HEK293T (cell line): ENCODE data around the gene HTR3B.

Source experiments
- CTCF ChIA-PET: fragments of 350-600 bp; formaldehyde crosslinking; extraction: SDS; loops from one replicate; lab custom pipeline; 2021; ENCODE audit warnings: antibody characterized with exemption, inconsistent platforms; lab: Yijun Ruan, JAX
- POLR2A ChIA-PET: fragments of 350-600 bp; formaldehyde crosslinking; extraction: SDS; loops from one replicate; lab custom pipeline; 2020; ENCODE audit warnings: antibody characterized with exemption, inconsistent platforms; lab: Yijun Ruan, JAX
- DNase-seq: peaks from one replicate; pipeline ENCODE4 v3.0.0; 2012; ENCODE audit warnings: mixed read lengths; ENCODE audit errors: extremely low spot score
- ARNT ChIP-seq: fragments of 450-650 bp; IDR thresholded peaks from 2 replicates; pipeline ENCODE4 v1.6.1; 2017; ENCODE audit warnings: mild to moderate bottlenecking
- BHLHE40 ChIP-seq: fragments of 450-650 bp; IDR thresholded peaks from 2 replicates; pipeline ENCODE4 v1.6.1; 2016; ENCODE audit warnings: mild to moderate bottlenecking, moderate library complexity, borderline replicate concordance
- CTBP1 ChIP-seq: fragments of 450-650 bp; IDR thresholded peaks from 2 replicates; pipeline ENCODE4 v1.6.1; 2016; ENCODE audit warnings: borderline replicate concordance
- ELF4 ChIP-seq: fragments of 450-650 bp; IDR thresholded peaks from 2 replicates; pipeline ENCODE4 v1.6.1; 2017; ENCODE audit warnings: antibody characterized with exemption
- FOXA1 ChIP-seq: fragments of 450-650 bp; IDR thresholded peaks from 2 replicates; pipeline ENCODE4 v1.6.1; 2016; ENCODE audit warnings: mild to moderate bottlenecking
- FOXK2 ChIP-seq: fragments of 450-650 bp; IDR thresholded peaks from 2 replicates; pipeline ENCODE4 v1.6.1; 2016; ENCODE audit warnings: mild to moderate bottlenecking
- FOXM1 ChIP-seq: fragments of 450-650 bp; IDR thresholded peaks from 2 replicates; pipeline ENCODE4 v1.6.1; 2017; ENCODE audit warnings: mild to moderate bottlenecking, borderline replicate concordance
- HDGF ChIP-seq: fragments of 450-650 bp; IDR thresholded peaks from 2 replicates; pipeline ENCODE4 v1.6.1; 2017; ENCODE audit warnings: antibody characterized with exemption, borderline replicate concordance
- L3MBTL2 ChIP-seq: fragments of 450-650 bp; conservative IDR thresholded peaks from 2 replicates; pipeline ENCODE4 v1.6.1; 2016; ENCODE audit warnings: mild to moderate bottlenecking
- LEF1 ChIP-seq: fragments of 450-650 bp; IDR thresholded peaks from 2 replicates; pipeline ENCODE4 v1.6.1; 2017; ENCODE audit warnings: mild to moderate bottlenecking, borderline replicate concordance
- NFRKB ChIP-seq: fragments of 450-650 bp; IDR thresholded peaks from 2 replicates; pipeline ENCODE4 v1.6.1; 2016; ENCODE audit warnings: mild to moderate bottlenecking, moderate library complexity
- PKNOX1 ChIP-seq: fragments of 450-650 bp; IDR thresholded peaks from 2 replicates; pipeline ENCODE4 v1.6.1; 2016
- SP1 ChIP-seq: fragments of 450-650 bp; IDR thresholded peaks from 2 replicates; pipeline ENCODE4 v1.6.1; 2017
- SUZ12 ChIP-seq: fragments of 450-650 bp; IDR thresholded peaks from 2 replicates; pipeline ENCODE4 v1.6.1; 2016; ENCODE audit warnings: mild to moderate bottlenecking
- TARDBP ChIP-seq: fragments of 450-650 bp; IDR thresholded peaks from 2 replicates; pipeline ENCODE4 v1.6.1; 2016
- ZNF384 ChIP-seq: fragments of 450-650 bp; IDR thresholded peaks from 2 replicates; pipeline ENCODE4 v1.6.1; 2016

Gene HTR3B

GRCh38 chr11:113904379-113905101 lies at the start of gene HTR3B:
TSS of gene HTR3B (plus strand) at chr11:113904796. CDS start at chr11:113904934, 138 bp downstream.
- POLR2A ChIA-PET = interaction anchor here (1.2 kb wide), 1 partner anchor 21 kb away, joined by 4 read pairs; no protein-coding TSS in a partner anchor
- CTCF ChIA-PET = interaction anchor here (0.6 to 5.8 kb wide), 4 partner anchors 9 to 77 kb away, joined by 3 to 73 read pairs (median 4); no protein-coding TSS in a partner anchor
- DNase-seq = no peak
- TF ChIP-seq BHLHE40 = no peak
- no peak for TF ChIP-seq TARDBP
- TF ChIP-seq FOXK2 = no peak
- TF ChIP-seq L3MBTL2 = no peak
- TF ChIP-seq FOXA1 = no peak

- CTCF ChIA-PET = no interaction called here
- DNase-seq = no peak
- no peak for TF ChIP-seq HDGF
- TF ChIP-seq FOXK2 = no peak
- TF ChIP-seq CTBP1 = no peak
- no peak for TF ChIP-seq L3MBTL2
- no peak for TF ChIP-seq LEF1
- TF ChIP-seq BHLHE40 = no peak
- no peak for TF ChIP-seq TARDBP
- TF ChIP-seq NFRKB = no peak
- TF ChIP-seq FOXA1 = no peak
- TF ChIP-seq PKNOX1 = no peak
- no peak for TF ChIP-seq SUZ12
- no peak for TF ChIP-seq FOXM1
- no peak for TF ChIP-seq ZNF384
- TF ChIP-seq ELF4 = no peak
- no peak for TF ChIP-seq ARNT
- no peak for TF ChIP-seq SP1
- POLR2A ChIA-PET = no interaction called here
These were observed 48.8 kb upstream of the HTR3B start for GRCh38 chr11:113855803-113856202.

GRCh38 chr11:113856966-113857759 lies 47.4 kb upstream of the HTR3B start:
- TF ChIP-seq BHLHE40 (no peak), PKNOX1 (no peak), FOXM1 (no peak), SUZ12 (no peak)
- POLR2A ChIA-PET = no interaction called here
- DNase-seq = no peak
- CTCF ChIA-PET = no interaction called here

GRCh38 chr11:113859665-113860064 lies 44.9 kb upstream of the HTR3B start:
- DNase-seq = no peak
- TF ChIP-seq ARNT = no peak
- TF ChIP-seq ZNF384 = no peak
- no peak for TF ChIP-seq HDGF
- TF ChIP-seq L3MBTL2 = no peak
- TF ChIP-seq PKNOX1 = no peak
- no peak for TF ChIP-seq NFRKB
- TF ChIP-seq SP1 = no peak
- TF ChIP-seq LEF1 = no peak
- ChIA-PET CTCF (interaction anchor here (1.0 kb wide), 1 partner anchor 36 kb away, joined by 3 read pairs; no protein-coding TSS in a partner anchor), POLR2A (interaction anchor here (1.1 kb wide), 1 partner anchor 16 kb away, joined by 4 read pairs; the partner anchor contains the start of gene USP28)

- DNase-seq = no peak
- POLR2A ChIA-PET = interaction anchor here (1.0 to 1.3 kb wide), 2 partner anchors 11 to 13 kb away, joined by 4 read pairs; partner anchors contain the start of gene USP28
- TF ChIP-seq FOXK2 = no peak
- TF ChIP-seq TARDBP = no peak
- TF ChIP-seq ELF4 = no peak
- no peak for TF ChIP-seq ZNF384
- TF ChIP-seq FOXM1 = no peak
- TF ChIP-seq LEF1 = no peak
- TF ChIP-seq BHLHE40 = no peak
- no peak for TF ChIP-seq FOXA1
- TF ChIP-seq ARNT = no peak
- TF ChIP-seq PKNOX1 = no peak
- CTCF ChIA-PET = interaction anchor here (0.7 to 1.0 kb wide), 2 partner anchors 10 to 399 kb away, joined by 3 read pairs; no protein-coding TSS in a partner anchor
These were observed 42.2 kb upstream of the HTR3B start for GRCh38 chr11:113862435-113862834.
